ENCODE results near the gene EZR. TPM values are rescaled to one million over a fixed set of nuclear protein-coding genes. Genes with fewer than 3 reads are reported as not detected.

Gene EZR
- polyA plus RNA-seq, 2 donors, result 211 to 257 TPM

GRCh38 chr6:158766621-158767455 lies 52.3 kb downstream of the EZR start:
- peaks cover 0 to 2% of the 10 kb centered on the region in 2 donors for H3K4me1 ChIP-seq (ENCODE audit: control insufficient read depth in 2 of 2, insufficient read depth in 2 of 2, low read length in 1 of 2)
- no peak overlapping the region for H3K4me3 ChIP-seq (ENCODE audit: low read depth in 1 of 2, low read length in 2 of 2)
- H3K27me3 ChIP-seq (ENCODE audit: control insufficient read depth in 1 of 2, insufficient read depth in 2 of 2, low read length in 2 of 2), result no peaks in the 10 kb centered on the region
- 90 to 91% methylated on average over 36 to 38 of the region's 38 CpGs for WGBS, 2 donors
- H3K27ac ChIP-seq (ENCODE audit: low read depth in 2 of 2, low read length in 1 of 2), result peak overlapping the region in 1 of 2 donors; percentile 26
- peaks cover 36 to 66% of the 10 kb centered on the region in 2 donors for H3K36me3 ChIP-seq (ENCODE audit: control insufficient read depth in 2 of 2, insufficient read depth in 2 of 2, low read length in 1 of 2)
- H3K9me3 ChIP-seq (ENCODE audit: control insufficient read depth in 2 of 2, insufficient read depth in 1 of 2, low read depth in 1 of 2, low read length in 1 of 2), result no peaks in the 10 kb centered on the region

DNA sequence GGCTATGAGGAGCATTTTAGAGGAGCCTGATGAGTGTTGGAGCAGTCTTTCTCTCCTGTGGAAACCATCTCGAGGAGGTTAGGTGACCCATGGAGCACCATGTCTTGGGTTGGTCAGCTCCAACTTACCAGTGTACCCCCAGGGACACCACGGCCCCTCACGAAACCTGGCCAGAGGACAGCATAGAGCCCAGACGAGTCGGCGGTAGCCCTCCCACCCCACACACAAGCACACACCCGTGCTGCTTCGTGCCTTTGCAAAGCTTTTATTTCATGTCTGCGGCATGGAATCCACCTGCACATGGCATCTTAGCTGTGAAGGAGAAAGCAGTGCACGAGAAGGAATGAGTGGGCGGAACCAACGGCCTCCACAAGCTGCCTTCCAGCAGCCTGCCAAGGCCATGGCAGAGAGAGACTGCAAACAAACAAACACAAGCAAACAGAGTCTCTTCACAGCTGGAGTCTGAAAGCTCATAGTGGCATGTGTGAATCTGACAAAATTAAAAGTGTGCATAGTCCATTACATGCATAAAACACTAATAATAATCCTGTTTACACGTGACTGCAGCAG lies 53.6 kb downstream of the EZR start:
- no peaks in the 10 kb centered on the region for H3K27me3 ChIP-seq (ENCODE audit: control insufficient read depth in 1 of 2, insufficient read depth in 2 of 2, low read length in 2 of 2)
- no peak overlapping the region for H3K4me3 ChIP-seq (ENCODE audit: low read depth in 1 of 2, low read length in 2 of 2)
- H3K9me3 ChIP-seq (ENCODE audit: control insufficient read depth in 2 of 2, insufficient read depth in 1 of 2, low read depth in 1 of 2, low read length in 1 of 2), result no peaks in the 10 kb centered on the region
- peaks cover 26 to 54% of the 10 kb centered on the region in 2 donors for H3K36me3 ChIP-seq (ENCODE audit: control insufficient read depth in 2 of 2, insufficient read depth in 2 of 2, low read length in 1 of 2)
- 83 to 86% methylated on average over 13 of the region's 13 CpGs for WGBS, 2 donors
- H3K27ac ChIP-seq (ENCODE audit: low read depth in 2 of 2, low read length in 1 of 2), result no peak overlapping the region
- peaks cover 0 to 2% of the 10 kb centered on the region in 2 donors for H3K4me1 ChIP-seq (ENCODE audit: control insufficient read depth in 2 of 2, insufficient read depth in 2 of 2, low read length in 1 of 2)

DNA sequence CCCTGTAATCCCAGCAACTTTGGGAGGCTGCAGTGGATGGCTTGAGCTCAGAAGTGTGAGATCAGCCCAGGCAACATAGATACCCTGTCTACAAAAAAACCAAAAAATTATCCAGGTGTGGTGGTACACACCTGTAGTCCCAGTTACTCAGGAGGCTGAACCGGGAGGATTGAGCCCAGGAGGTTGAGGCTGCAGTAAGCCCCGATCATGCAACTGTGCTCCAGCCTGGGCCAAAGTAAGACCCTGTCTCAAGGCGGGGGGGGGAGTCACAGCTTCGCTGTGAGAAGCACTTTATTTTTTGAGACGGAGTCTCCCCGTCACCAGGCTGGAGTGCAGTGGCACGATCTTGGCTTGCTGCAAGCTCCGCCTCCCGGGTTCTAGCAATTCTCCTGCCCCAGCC lies 54.2 kb downstream of the EZR start:
- peaks cover 0 to 2% of the 10 kb centered on the region in 2 donors for H3K4me1 ChIP-seq (ENCODE audit: control insufficient read depth in 2 of 2, insufficient read depth in 2 of 2, low read length in 1 of 2)
- no peaks in the 10 kb centered on the region for H3K27me3 ChIP-seq (ENCODE audit: control insufficient read depth in 1 of 2, insufficient read depth in 2 of 2, low read length in 2 of 2)
- H3K36me3 ChIP-seq (ENCODE audit: control insufficient read depth in 2 of 2, insufficient read depth in 2 of 2, low read length in 1 of 2), result peaks cover 19 to 47% of the 10 kb centered on the region in 2 donors
- H3K27ac ChIP-seq (ENCODE audit: low read depth in 2 of 2, low read length in 1 of 2), result no peak overlapping the region
- H3K4me3 ChIP-seq (ENCODE audit: low read depth in 1 of 2, low read length in 2 of 2), result no peak overlapping the region
- 91 to 97% methylated on average over 9 of the region's 9 CpGs for WGBS, 2 donors
- H3K9me3 ChIP-seq (ENCODE audit: control insufficient read depth in 2 of 2, insufficient read depth in 1 of 2, low read depth in 1 of 2, low read length in 1 of 2), result no peaks in the 10 kb centered on the region

DNA sequence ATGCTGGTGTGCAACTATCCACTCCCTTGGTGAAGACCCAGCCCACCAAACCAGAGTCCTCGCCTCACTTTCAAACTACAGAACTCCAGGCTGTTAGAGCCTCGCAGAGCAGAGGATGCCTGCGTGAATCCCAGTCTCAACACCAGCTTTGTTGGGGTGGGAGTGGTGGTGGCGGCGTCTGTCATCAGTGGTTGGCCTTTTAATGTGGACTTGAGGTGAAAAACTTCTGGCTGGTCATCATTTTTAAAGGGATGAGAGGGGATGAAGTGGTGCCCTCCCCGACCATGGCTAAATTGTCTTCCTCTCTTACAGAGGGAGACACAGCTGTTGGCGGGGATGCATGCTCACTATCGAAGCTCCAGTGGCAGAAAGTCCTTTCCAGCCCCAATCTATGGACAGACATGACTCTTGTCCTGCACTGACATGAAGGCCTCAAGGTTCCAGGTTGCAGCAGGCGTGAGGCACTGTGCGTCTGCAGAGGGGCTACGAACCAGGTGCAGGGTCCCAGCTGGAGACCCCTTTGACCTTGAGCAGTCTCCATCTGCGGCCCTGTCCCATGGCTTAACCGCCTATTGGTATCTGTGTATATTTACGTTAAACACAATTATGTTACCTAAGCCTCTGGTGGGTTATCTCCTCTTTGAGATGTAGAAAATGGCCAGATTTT lies 54.9 kb downstream of the EZR start:
- 90 to 94% methylated on average over 14 of the region's 14 CpGs for WGBS, 2 donors
- H3K36me3 ChIP-seq (ENCODE audit: control insufficient read depth in 2 of 2, insufficient read depth in 2 of 2, low read length in 1 of 2), result peaks cover 16 to 41% of the 10 kb centered on the region in 2 donors
- H3K27me3 ChIP-seq (ENCODE audit: control insufficient read depth in 1 of 2, insufficient read depth in 2 of 2, low read length in 2 of 2), result no peaks in the 10 kb centered on the region
- peak overlapping the region in 1 of 2 donors; percentile 20 for H3K27ac ChIP-seq (ENCODE audit: low read depth in 2 of 2, low read length in 1 of 2)
- H3K4me3 ChIP-seq (ENCODE audit: low read depth in 1 of 2, low read length in 2 of 2), result no peak overlapping the region
- no peaks in the 10 kb centered on the region for H3K9me3 ChIP-seq (ENCODE audit: control insufficient read depth in 2 of 2, insufficient read depth in 1 of 2, low read depth in 1 of 2, low read length in 1 of 2)
- peaks cover 2% of the 10 kb centered on the region in 2 donors for H3K4me1 ChIP-seq (ENCODE audit: control insufficient read depth in 2 of 2, insufficient read depth in 2 of 2, low read length in 1 of 2)

DNA sequence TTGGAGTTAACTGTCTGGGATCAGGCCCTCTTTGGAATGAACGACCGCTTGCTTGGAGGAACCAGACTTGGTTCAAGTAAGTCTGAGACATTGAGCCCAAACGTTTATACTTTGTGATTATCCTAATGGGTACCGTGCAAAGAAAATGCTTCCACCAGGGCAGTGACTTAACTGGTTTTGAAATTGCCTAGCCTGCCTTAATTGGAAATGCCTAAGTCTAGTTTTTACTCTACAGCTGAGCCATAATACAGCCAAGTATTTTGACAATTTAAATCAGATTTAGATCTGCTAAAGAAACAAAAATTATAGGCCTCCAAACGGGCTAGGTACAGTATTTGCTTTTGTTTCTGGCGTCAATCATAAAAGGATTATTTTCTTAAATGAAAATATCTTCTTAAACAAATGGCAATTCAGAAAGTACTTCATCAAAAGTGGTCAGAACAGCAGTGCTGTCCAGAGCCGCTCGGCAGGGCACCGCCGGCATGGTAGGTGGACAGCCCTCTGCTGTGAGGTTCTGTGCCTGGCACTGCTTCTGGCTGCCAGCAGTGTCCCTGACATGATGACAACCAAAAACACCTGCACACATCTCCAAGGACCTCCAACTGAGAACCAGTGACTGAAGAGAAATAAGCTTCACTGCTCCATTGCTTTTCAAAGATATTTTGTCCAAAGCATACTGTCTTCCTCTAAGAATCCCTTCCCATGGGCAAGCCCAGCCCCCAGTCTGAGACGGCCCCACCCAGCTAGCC lies 55.6 kb downstream of the EZR start:
- Histone ChIP-seq H3K9me3 (ENCODE audit: control insufficient read depth in 2 of 2, insufficient read depth in 1 of 2, low read depth in 1 of 2, low read length in 1 of 2) (no peaks in the 10 kb centered on the region), H3K4me3 (ENCODE audit: low read depth in 1 of 2, low read length in 2 of 2) (no peak overlapping the region), H3K36me3 (ENCODE audit: control insufficient read depth in 2 of 2, insufficient read depth in 2 of 2, low read length in 1 of 2) (peaks cover 16 to 34% of the 10 kb centered on the region in 2 donors), H3K4me1 (ENCODE audit: control insufficient read depth in 2 of 2, insufficient read depth in 2 of 2, low read length in 1 of 2) (peaks cover 2 to 4% of the 10 kb centered on the region in 2 donors), H3K27ac (ENCODE audit: low read depth in 2 of 2, low read length in 1 of 2) (peak overlapping the region in 1 of 2 donors; percentile 50), H3K27me3 (ENCODE audit: control insufficient read depth in 1 of 2, insufficient read depth in 2 of 2, low read length in 2 of 2) (no peaks in the 10 kb centered on the region)
- WGBS, 2 donors, result 56 to 64% methylated on average over 11 of the region's 11 CpGs

- no peak overlapping the region for H3K4me3 ChIP-seq (ENCODE audit: low read depth in 1 of 2, low read length in 2 of 2)
- peak overlapping the region in 1 of 2 donors; percentile 50 for H3K27ac ChIP-seq (ENCODE audit: low read depth in 2 of 2, low read length in 1 of 2)
- no peaks in the 10 kb centered on the region for H3K27me3 ChIP-seq (ENCODE audit: control insufficient read depth in 1 of 2, insufficient read depth in 2 of 2, low read length in 2 of 2)
- peaks cover 12 to 27% of the 10 kb centered on the region in 2 donors for H3K36me3 ChIP-seq (ENCODE audit: control insufficient read depth in 2 of 2, insufficient read depth in 2 of 2, low read length in 1 of 2)
- WGBS, 2 donors, result 66% methylated on average over 12 of the region's 12 CpGs
- H3K4me1 ChIP-seq (ENCODE audit: control insufficient read depth in 2 of 2, insufficient read depth in 2 of 2, low read length in 1 of 2), result peaks cover 2 to 4% of the 10 kb centered on the region in 2 donors
- H3K9me3 ChIP-seq (ENCODE audit: control insufficient read depth in 2 of 2, insufficient read depth in 1 of 2, low read depth in 1 of 2, low read length in 1 of 2), result no peaks in the 10 kb centered on the region
Observed at GRCh38 chr6:158762787-158763433, 56.3 kb downstream of the EZR start.

- Histone ChIP-seq H3K27ac (ENCODE audit: low read depth in 2 of 2, low read length in 1 of 2) (no peak overlapping the region), H3K27me3 (ENCODE audit: control insufficient read depth in 1 of 2, insufficient read depth in 2 of 2, low read length in 2 of 2) (no peaks in the 10 kb centered on the region), H3K36me3 (ENCODE audit: control insufficient read depth in 2 of 2, insufficient read depth in 2 of 2, low read length in 1 of 2) (peaks cover 5 to 16% of the 10 kb centered on the region in 2 donors), H3K4me3 (ENCODE audit: low read depth in 1 of 2, low read length in 2 of 2) (no peak overlapping the region), H3K9me3 (ENCODE audit: control insufficient read depth in 2 of 2, insufficient read depth in 1 of 2, low read depth in 1 of 2, low read length in 1 of 2) (no peaks in the 10 kb centered on the region), H3K4me1 (ENCODE audit: control insufficient read depth in 2 of 2, insufficient read depth in 2 of 2, low read length in 1 of 2) (peaks cover 0 to 4% of the 10 kb centered on the region in 2 donors)
- WGBS, 2 donors, result 93 to 94% methylated on average over 10 of the region's 10 CpGs
Observed at GRCh38 chr6:158761746-158762145, 57.4 kb downstream of the EZR start.

DNA sequence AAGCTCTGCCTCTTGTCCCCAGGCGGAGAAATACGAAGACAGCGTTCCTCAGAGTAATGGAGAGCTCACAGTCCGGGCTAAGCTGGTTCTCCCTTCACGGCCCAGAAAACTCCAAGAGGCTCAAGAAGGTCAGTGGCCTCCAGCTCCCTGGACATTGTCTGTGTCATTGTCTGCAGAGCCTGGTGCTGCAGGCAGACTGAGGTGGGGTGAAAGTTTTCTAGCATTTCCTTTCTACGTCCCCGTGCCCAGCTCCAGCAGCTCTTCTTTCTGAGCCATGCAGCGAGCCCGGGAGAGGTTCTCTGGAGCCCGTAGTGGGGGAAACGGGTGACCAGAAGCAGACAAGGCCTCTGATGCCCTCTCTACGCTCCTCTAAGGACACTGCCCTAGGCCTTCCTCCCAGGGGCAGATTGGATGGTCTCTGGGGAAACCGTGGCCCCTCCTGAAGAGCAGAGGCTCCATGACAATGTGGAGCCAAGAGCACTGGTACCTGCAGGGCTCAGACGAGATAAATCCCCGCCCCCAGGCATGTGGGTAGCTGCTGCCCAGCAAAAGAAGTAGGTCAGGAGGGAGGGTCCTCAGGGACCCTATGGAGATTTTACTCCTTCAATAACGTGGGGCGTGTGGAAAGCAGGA lies 58.4 kb downstream of the EZR start:
- H3K27ac ChIP-seq (ENCODE audit: low read depth in 2 of 2, low read length in 1 of 2), result peak overlapping the region in 1 of 2 donors; percentile 53
- peaks cover 3 to 13% of the 10 kb centered on the region in 2 donors for H3K36me3 ChIP-seq (ENCODE audit: control insufficient read depth in 2 of 2, insufficient read depth in 2 of 2, low read length in 1 of 2)
- no peaks in the 10 kb centered on the region for H3K9me3 ChIP-seq (ENCODE audit: control insufficient read depth in 2 of 2, insufficient read depth in 1 of 2, low read depth in 1 of 2, low read length in 1 of 2)
- H3K4me1 ChIP-seq (ENCODE audit: control insufficient read depth in 2 of 2, insufficient read depth in 2 of 2, low read length in 1 of 2), result peaks cover 0 to 4% of the 10 kb centered on the region in 2 donors
- H3K27me3 ChIP-seq (ENCODE audit: control insufficient read depth in 1 of 2, insufficient read depth in 2 of 2, low read length in 2 of 2), result no peaks in the 10 kb centered on the region
- H3K4me3 ChIP-seq (ENCODE audit: low read depth in 1 of 2, low read length in 2 of 2), result no peak overlapping the region
- WGBS, 2 donors, result 77 to 83% methylated on average over 17 of the region's 17 CpGs
